LNCaP clone FGC (cell line): ENCODE results near the gene HRH1.
A peak's percentile ranks its signal among the peaks of the same experiment; 100 is the strongest.
"Not testable (repeated sequence)": the region's sequence is repeated elsewhere in the genome, so short reads cannot be mapped to it uniquely, and the experiment has no call there.

Source experiments
- DNase-seq: peaks from one replicate; pipeline ENCODE4 v3.0.0-alpha.2; 2011; ENCODE audit warnings: low read depth
- H3K4me3 ChIP-seq: 2 replicates; pipeline ENCODE4 v1.5.1; 2011; ENCODE audit warnings: mild to moderate bottlenecking, low read depth, low read length, control low read depth
- CTCF ChIP-seq: IDR thresholded peaks from 2 replicates; pipeline ENCODE4 v1.5.1; 2012; ENCODE audit warnings: mild to moderate bottlenecking; ENCODE audit not compliant: control insufficient read depth, insufficient read depth; ENCODE audit errors: extremely low read depth

The HRH1 gene

GRCh38 chr3:11212299-11212608 is 58.0 kb downstream of the HRH1 start:
- no peak overlapping the region for H3K4me3 ChIP-seq
- no peak for TF ChIP-seq CTCF
- no peak for DNase-seq

GRCh38 chr3:11212784-11213183 is 58.5 kb downstream of the HRH1 start:
- no peak for DNase-seq
- H3K4me3 ChIP-seq: no peak overlapping the region
- TF ChIP-seq CTCF: no peak

GRCh38 chr3:11213810-11214450 is 59.6 kb downstream of the HRH1 start:
- TF ChIP-seq CTCF: no peak
- DNase-seq: no peak
- no peak overlapping the region for H3K4me3 ChIP-seq

GRCh38 chr3:11214451-11214978 is 60.2 kb downstream of the HRH1 start:
- DNase-seq: no peak
- no peak overlapping the region for H3K4me3 ChIP-seq
- TF ChIP-seq CTCF: no peak

- not testable (repeated sequence) for H3K4me3 ChIP-seq, DNase-seq
Measured at GRCh38 chr3:11217370-11217769, 63.1 kb downstream of the HRH1 start.

- no peak for DNase-seq
- TF ChIP-seq CTCF: no peak
- no peak overlapping the region for H3K4me3 ChIP-seq
Measured at GRCh38 chr3:11220230-11220629, 65.9 kb downstream of the HRH1 start.

GRCh38 chr3:11221818-11222415 is 67.6 kb downstream of the HRH1 start:
- H3K4me3 ChIP-seq: no peak overlapping the region
- DNase-seq: no peak
- 0 out of 2 replicates have a peak, but pooled peaks have one; percentile 17 for TF ChIP-seq CTCF
